Measurements from ENCODE around the gene CBX6.
A peak's percentile ranks its signal among the peaks of the same experiment; 100 is the strongest.

Gene CBX6

GRCh38 chr22:38873469-38874411 lies 1.7 kb upstream of the CBX6 start:
- DNase-seq (ENCODE audit: low read depth, low spot score) = no peak

DNA sequence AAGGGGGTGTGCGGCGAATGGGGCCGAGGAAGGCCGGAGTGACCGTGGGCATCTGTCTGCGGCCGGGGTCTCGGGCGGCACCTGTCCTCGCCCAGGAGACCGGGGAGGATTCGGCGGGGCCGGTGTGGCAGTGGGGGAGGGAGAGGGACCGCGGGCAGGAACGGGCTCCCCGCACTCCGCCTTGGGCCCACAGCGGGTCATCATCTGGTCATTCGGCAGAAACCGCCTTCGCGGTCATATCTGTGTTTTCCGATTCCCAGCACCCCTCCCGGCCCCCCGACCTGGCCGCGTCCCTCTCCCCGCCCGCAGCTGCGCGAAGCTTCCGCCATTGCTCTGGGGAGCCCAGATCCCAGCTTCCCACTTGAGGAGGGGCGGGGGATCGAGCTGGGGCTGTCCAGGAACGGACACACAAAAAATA lies 824 bp upstream of the CBX6 start:
- no peak for DNase-seq (ENCODE audit: low read depth, low spot score)

DNA sequence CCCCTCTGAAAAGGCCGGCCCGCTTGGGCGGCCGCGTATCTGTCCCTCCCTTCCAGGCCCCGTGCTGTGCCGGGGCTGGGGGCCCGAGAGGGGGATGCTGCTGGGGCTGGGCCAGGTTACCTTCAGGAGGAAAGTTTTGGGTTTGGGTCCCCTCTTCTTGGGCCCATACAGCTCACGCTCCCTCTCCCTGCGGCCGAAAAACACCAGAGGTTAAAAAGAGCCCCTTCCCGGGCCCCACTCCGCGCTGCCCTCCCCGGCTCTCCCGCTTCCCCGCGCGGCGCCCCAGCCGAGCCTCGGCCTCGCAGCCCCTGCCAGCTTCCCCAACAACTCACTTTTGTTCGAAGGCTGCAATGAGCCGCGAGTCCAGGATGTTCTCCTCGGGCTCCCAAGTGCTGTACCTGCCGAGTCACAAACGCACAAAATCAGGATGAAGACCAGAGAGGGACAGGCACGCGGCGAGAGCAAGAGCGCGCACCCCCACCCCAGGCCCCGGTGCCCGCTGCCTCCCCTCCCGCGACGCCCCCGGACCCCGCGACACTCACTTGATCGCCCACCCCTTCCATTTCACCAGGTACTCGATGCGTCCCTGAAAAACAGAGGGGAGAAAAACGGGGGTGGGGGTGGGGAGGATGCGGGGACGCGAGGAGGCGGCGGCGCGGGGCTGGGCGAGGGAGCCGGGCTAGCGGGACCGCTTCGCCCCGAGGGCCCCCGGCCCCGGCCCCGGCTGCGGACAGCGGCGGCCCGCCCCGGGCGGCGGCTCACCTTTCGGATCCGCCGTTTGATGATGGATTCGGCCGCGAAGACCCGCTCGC lies 450 bp downstream of the CBX6 start:
- DNase-seq (ENCODE audit: low read depth, low spot score) = no peak

GRCh38 chr22:38870791-38871359 lies 1.1 kb downstream of the CBX6 start:
- DNase-seq (ENCODE audit: low read depth, low spot score) = no peak

GRCh38 chr22:38870312-38870741 lies 1.7 kb downstream of the CBX6 start:
- peak; percentile 59 for DNase-seq (ENCODE audit: low read depth, low spot score)

DNA sequence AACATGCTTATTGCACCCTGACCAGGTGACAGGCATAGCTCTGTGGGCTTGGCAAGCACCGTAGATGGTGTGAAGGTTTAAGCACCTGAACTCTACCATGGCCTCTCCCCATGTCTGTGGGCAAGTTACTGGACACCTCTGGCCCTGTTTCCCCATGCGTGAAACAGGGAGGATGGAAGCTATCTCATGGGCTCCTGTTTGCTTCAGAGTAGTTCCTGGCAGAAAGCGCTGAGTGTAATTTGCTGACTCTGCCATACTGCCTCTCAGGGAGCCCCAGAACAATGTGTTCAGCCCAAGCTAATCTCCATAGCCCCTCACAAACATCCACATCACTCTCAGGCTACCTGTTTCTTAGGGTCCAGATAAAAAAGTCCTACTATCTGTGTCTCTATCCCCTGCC lies 2.4 kb downstream of the CBX6 start:
- DNase-seq (ENCODE audit: low read depth, low spot score) = no peak

GRCh38 chr22:38868886-38869381 lies 3.1 kb downstream of the CBX6 start:
- no peak for DNase-seq (ENCODE audit: low read depth, low spot score)

DNA sequence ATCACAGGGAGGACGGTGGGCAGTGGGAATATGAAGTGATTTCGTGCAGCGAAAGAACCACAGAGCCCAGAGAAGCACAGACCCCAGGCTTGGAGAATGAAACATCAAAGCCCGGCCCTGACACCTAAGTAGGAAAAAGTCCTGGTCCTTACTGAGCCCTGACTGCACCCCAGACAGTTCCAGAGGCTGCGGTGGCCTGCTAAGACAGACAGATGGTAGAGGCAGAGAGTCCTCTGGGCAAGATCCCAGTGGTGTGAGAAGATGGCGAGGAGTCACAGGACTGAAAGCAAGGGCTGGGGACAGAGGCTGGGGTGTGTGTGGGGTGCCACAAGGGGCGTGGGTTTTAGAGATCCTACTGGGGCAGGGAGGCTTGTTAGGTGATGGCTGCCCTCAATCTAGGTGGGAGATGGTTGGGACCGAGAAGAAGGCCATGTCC lies 3.7 kb downstream of the CBX6 start:
- DNase-seq (ENCODE audit: low read depth, low spot score) = no peak

DNA sequence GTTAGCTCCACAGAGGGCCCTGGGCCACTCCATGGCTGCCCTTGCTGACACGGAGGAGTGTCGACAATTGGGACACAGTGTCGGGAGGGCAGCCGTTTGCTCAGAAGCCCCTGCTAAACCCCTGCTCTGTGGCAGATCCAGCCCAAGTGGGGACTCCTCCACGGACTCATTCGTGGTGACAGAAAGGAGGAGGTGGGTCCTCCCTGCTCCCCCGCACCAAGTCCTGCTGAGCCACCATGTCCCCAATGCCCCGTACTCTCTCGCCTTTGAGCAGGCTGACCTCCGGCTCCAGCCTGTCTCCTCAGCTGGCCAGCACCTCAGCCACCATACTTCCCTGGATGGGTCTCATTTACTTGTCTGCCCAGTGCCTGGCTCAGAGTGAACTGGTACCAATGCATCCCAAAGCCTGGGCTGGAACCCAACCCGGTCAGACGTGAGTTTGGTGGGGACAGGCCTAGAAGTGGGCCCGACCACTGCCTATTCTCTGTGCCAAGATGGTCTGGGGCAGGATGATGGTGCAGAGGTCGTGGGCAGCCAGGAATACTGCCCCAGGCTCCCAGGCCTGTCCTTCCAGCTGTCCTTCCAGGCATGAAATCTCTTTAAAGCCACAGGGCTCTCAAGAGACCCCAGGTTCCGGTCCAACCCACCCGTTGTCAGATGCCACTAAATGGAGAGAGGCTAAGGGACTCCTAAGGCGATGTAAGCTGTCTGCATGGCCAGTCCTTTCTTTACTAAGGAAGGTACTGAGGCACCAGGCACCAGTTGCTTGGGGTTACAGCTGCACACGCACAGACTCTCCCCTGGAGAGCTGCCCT lies 4.3 kb downstream of the CBX6 start:
- DNase-seq (ENCODE audit: low read depth, low spot score) = no peak

- no peak for DNase-seq (ENCODE audit: low read depth, low spot score)
Observed at GRCh38 chr22:38867124-38867455, 4.9 kb downstream of the CBX6 start.

DNA sequence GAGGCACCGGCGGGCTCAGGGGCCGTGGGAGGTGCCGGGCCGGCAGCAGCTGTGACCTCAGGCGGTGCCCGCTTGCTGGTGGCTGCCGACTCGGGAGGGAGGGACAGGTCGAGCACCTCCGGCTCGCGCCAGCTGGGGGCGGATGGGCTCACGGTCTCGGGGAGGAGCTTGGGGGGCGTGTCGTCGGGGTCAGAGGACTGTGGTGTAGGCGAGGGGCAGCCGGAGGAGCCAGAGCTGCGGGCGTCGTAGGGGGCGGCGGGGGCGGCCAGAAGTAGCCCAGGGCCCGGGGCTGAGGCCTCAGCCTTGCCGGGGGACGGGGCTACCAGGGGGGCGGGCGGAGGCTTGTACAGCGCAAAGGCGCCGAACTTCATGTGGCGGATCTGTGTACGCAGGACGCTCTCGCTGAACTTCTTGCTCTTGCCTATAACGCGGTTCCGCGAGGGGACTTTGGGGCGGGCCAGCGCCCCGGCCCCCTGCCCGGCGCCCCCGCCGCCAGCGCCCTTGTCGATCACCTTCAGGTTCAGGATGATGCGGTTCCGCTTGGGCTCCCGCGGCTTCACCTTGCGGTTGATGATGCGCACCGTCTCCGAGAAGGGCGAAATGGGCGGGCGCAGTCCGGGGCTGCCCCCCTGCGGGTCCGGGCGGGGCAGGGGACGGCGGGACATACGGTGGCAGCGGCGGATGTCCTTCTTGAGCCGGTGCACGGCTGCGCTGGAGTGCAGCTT lies 5.5 kb downstream of the CBX6 start:
- DNase-seq (ENCODE audit: low read depth, low spot score) = no peak

DNA sequence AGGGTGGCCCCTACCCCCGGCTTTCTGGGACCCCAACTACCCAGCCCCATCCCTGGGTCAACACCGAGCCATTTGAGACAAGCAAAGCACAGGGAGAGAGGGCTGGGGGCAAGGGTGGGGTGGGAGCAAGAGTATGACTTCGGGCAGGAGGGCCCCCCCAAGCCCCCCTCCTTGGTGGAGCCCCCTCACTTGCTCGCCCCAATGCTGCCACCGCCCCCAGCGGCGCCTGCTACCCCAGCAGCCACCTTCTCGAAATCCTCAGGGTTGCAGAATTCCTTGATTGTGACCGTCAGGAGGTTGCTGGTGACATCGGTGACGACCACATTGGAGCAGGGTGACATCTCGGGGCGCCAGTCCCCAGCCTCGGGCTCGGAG lies 6.0 kb downstream of the CBX6 start:
- DNase-seq (ENCODE audit: low read depth, low spot score) = no peak

GRCh38 chr22:38865201-38866023 lies 6.6 kb downstream of the CBX6 start:
- no peak for DNase-seq (ENCODE audit: low read depth, low spot score)

GRCh38 chr22:38864361-38865191 lies 7.4 kb downstream of the CBX6 start:
- DNase-seq (ENCODE audit: low read depth, low spot score) = no peak

GRCh38 chr22:38863531-38864131 lies 8.4 kb downstream of the CBX6 start:
- no peak for DNase-seq (ENCODE audit: low read depth, low spot score)

GRCh38 chr22:38862375-38863329 lies 9.4 kb downstream of the CBX6 start:
- DNase-seq (ENCODE audit: low read depth, low spot score) = no peak

- no peak for DNase-seq (ENCODE audit: low read depth, low spot score)
Observed at GRCh38 chr22:38861927-38862326, 10.1 kb downstream of the CBX6 start.
